ENCODE results near the gene CTDP1.

The CTDP1 gene

GRCh38 chr18:79754022-79754761, 74.6 kb downstream of the CTDP1 start:
- no peak for TF ChIP-seq CTCF (IDR thresholded peaks at IDR 0.05; ENCODE audit: borderline replicate concordance, control extremely low read depth, extremely low read depth, insufficient read depth, missing control alignments)
- no peak for DNase-seq (ENCODE audit: low spot score)
- in situ Hi-C loops (cut with MboI; ENCODE audit: low sequenced_read_pairs, unreplicated experiment), result no loop called here

- no peak for TF ChIP-seq CTCF (IDR thresholded peaks at IDR 0.05; ENCODE audit: borderline replicate concordance, control extremely low read depth, extremely low read depth, insufficient read depth, missing control alignments)
- in situ Hi-C loops (cut with MboI; ENCODE audit: low sequenced_read_pairs, unreplicated experiment), result no loop called here
- no peak for DNase-seq (ENCODE audit: low spot score)
Measured at GRCh38 chr18:79754831-79755351, 75.3 kb downstream of the CTDP1 start.

- in situ Hi-C loops (cut with MboI; ENCODE audit: low sequenced_read_pairs, unreplicated experiment), result no loop called here
- TF ChIP-seq CTCF (IDR thresholded peaks at IDR 0.05; ENCODE audit: borderline replicate concordance, control extremely low read depth, extremely low read depth, insufficient read depth, missing control alignments), result no peak
- DNase-seq (ENCODE audit: low spot score), result no peak
Measured at GRCh38 chr18:79755496-79756142, 76.0 kb downstream of the CTDP1 start.

GRCh38 chr18:79756143-79756500, 76.5 kb downstream of the CTDP1 start:
- DNase-seq (ENCODE audit: low spot score), result no peak
- in situ Hi-C loops (cut with MboI; ENCODE audit: low sequenced_read_pairs, unreplicated experiment), result no loop called here
- no peak for TF ChIP-seq CTCF (IDR thresholded peaks at IDR 0.05; ENCODE audit: borderline replicate concordance, control extremely low read depth, extremely low read depth, insufficient read depth, missing control alignments)

- TF ChIP-seq CTCF (IDR thresholded peaks at IDR 0.05; ENCODE audit: borderline replicate concordance, control extremely low read depth, extremely low read depth, insufficient read depth, missing control alignments), result no peak
- no peak for DNase-seq (ENCODE audit: low spot score)
- in situ Hi-C loops (cut with MboI; ENCODE audit: low sequenced_read_pairs, unreplicated experiment), result no loop called here
Measured at GRCh38 chr18:79756826-79757225, 77.2 kb downstream of the CTDP1 start.

- in situ Hi-C loops (cut with MboI; ENCODE audit: low sequenced_read_pairs, unreplicated experiment), result no loop called here
- TF ChIP-seq CTCF (IDR thresholded peaks at IDR 0.05; ENCODE audit: borderline replicate concordance, control extremely low read depth, extremely low read depth, insufficient read depth, missing control alignments), result no peak
- DNase-seq (ENCODE audit: low spot score), result no peak
Measured at GRCh38 chr18:79760348-79760747, 80.7 kb downstream of the CTDP1 start.

Data from GM13976 (cell line).